Measurements from ENCODE around the gene CD93. TPM values are rescaled to one million over a fixed set of nuclear protein-coding genes. Genes with fewer than 3 reads are reported as not detected.

Gene CD93
- polyA plus RNA-seq, 2 of the 4 experiments (the other 2 are of a cell fraction): not detected

- 78% methylated on average over 4 of the region's 4 CpGs for WGBS (ENCODE audit: missing lambda C conversion rate)
- FAIRE-seq (no peak), DNase-seq (ENCODE audit: low read depth in 1 of 2, low spot score in 1 of 2) (no peak), ATAC-seq (no peak)
- H3K9me3 ChIP-seq: no peaks in the 10 kb centered on the region
- H3K4me2 ChIP-seq: no peak overlapping the region
- H3K4me1 ChIP-seq: no peaks in the 10 kb centered on the region
- no peak overlapping the region for H3K4me3 ChIP-seq
- no peak overlapping the region for H3K27ac ChIP-seq
- ChIA-PET CTCF (interaction anchor here (1.1 to 1.9 kb wide), 6 partner anchors 8 to 439 kb away, joined by 3 to 9 read pairs (median 4); no protein-coding TSS in a partner anchor), POLR2A (no interaction called here)
- TF ChIP-seq CHD4 (IDR thresholded peaks at IDR 0.05; ENCODE audit: borderline replicate concordance) (no peak), MAFK (IDR thresholded peaks at IDR 0.05; ENCODE audit: partially characterized antibody) (no peak), CBX8 (IDR thresholded peaks at IDR 0.05) (no peak), TFCP2L1 (CRISPR knock-in tag; IDR thresholded peaks at IDR 0.05) (no peak), HES2 (IDR thresholded peaks at IDR 0.05) (no peak), POLR2AphosphoS2 (conservative IDR thresholded peaks at IDR 0.05; ENCODE audit: low read length) (no peak), MAZ (IDR thresholded peaks at IDR 0.05; ENCODE audit: borderline replicate concordance, low read depth, low read length) (no peak), ZC3H11A (IDR thresholded peaks at IDR 0.05) (no peak), EHF (CRISPR knock-in tag; IDR thresholded peaks at IDR 0.05) (no peak), EP300 (IDR thresholded peaks at IDR 0.05) (no peak), PBX3 (IDR thresholded peaks at IDR 0.05) (no peak), REST (IDR thresholded peaks at IDR 0.05) (no peak), HOXB13 (CRISPR knock-in tag; IDR thresholded peaks at IDR 0.05; ENCODE audit: low read depth) (no peak)
Observed at GRCh38 chr20:23130622-23131140, 44.6 kb upstream of the CD93 start.

- ATAC-seq: no peak
- ChIA-PET CTCF (interaction anchor here (1.2 to 1.3 kb wide), 2 partner anchors 9 to 18 kb away, joined by 3 read pairs; no protein-coding TSS in a partner anchor), POLR2A (no interaction called here)
- WGBS (ENCODE audit: missing lambda C conversion rate): 58% methylated on average over 12 of the region's 12 CpGs
- Histone ChIP-seq H3K9me3 (no peaks in the 10 kb centered on the region), H3K4me2 (no peak overlapping the region), H3K4me3 (no peak overlapping the region), H3K4me1 (no peaks in the 10 kb centered on the region), H3K27ac (no peak overlapping the region)
- no peak for DNase-seq (ENCODE audit: low read depth in 1 of 2, low spot score in 1 of 2)
- no peak for FAIRE-seq
- TF ChIP-seq HDAC2 (IDR thresholded peaks at IDR 0.05): no peak
Observed at GRCh38 chr20:23129891-23130621, 43.9 kb upstream of the CD93 start.

GRCh38 chr20:23129266-23129665, 43.1 kb upstream of the CD93 start:
- TF ChIP-seq RFX5 (IDR thresholded peaks at IDR 0.05) (no peak), BHLHE40 (IDR thresholded peaks at IDR 0.05; ENCODE audit: low read depth, low read length) (no peak), MAX (IDR thresholded peaks at IDR 0.05) (no peak), CHD4 (IDR thresholded peaks at IDR 0.05; ENCODE audit: borderline replicate concordance) (no peak), CEBPB (IDR thresholded peaks at IDR 0.05) (no peak), HOXB13 (CRISPR knock-in tag; IDR thresholded peaks at IDR 0.05; ENCODE audit: low read depth) (no peak), FOSL2 (IDR thresholded peaks at IDR 0.05) (no peak), FOSL2 (CRISPR knock-in tag; IDR thresholded peaks at IDR 0.05) (no peak), NPAS2 (CRISPR knock-in tag; IDR thresholded peaks at IDR 0.05; ENCODE audit: borderline replicate concordance) (no peak), ZFP36 (IDR thresholded peaks at IDR 0.05; ENCODE audit: borderline replicate concordance, partially characterized antibody) (no peak), EP300 (IDR thresholded peaks at IDR 0.05) (no peak), NR3C1 (IDR thresholded peaks at IDR 0.05) (no peak), HDAC2 (IDR thresholded peaks at IDR 0.05) (no peak), JUN (IDR thresholded peaks at IDR 0.05) (no peak), BCL3 (IDR thresholded peaks at IDR 0.05) (no peak)
- no peak for ATAC-seq
- Histone ChIP-seq H3K4me1 (no peaks in the 10 kb centered on the region), H3K9me3 (no peaks in the 10 kb centered on the region), H3K27ac (no peak overlapping the region), H3K4me2 (no peak overlapping the region), H3K4me3 (no peak overlapping the region)
- no peak for DNase-seq (ENCODE audit: low read depth in 1 of 2, low spot score in 1 of 2)
- FAIRE-seq: no peak
- ChIA-PET POLR2A (no interaction called here), CTCF (interaction anchor here (0.7 kb wide), 1 partner anchor 116 kb away, joined by 4 read pairs; no protein-coding TSS in a partner anchor)
- WGBS (ENCODE audit: missing lambda C conversion rate): 93% methylated on average over 2 of the region's 2 CpGs
